Common myeloid progenitor, CD34-positive (primary cell): ENCODE results near the gene MRGPRX1.
"Not testable (repeated sequence)": the region's sequence is repeated elsewhere in the genome, so short reads cannot be mapped to it uniquely, and the experiment has no call there.

ENCODE experiments used
- CTCF ChIA-PET: fragments of 350-600 bp; sonication (Branson Sonifier 250); formaldehyde crosslinking; loops from one replicate; lab custom pipeline; 2021; ENCODE audit warnings: antibody characterized with exemption; lab: Charles Lee
- POLR2A ChIA-PET: fragments of 350-600 bp; sonication (Branson Sonifier 250); formaldehyde crosslinking; loops from one replicate; lab custom pipeline; 2021; ENCODE audit warnings: antibody characterized with exemption; lab: Charles Lee
- DNase-seq, 3 donors: peaks; one replicate each; pipeline versions ENCODE4 v3.0.0 to v3.0.0-alpha.2; 2013
- H3K27ac ChIP-seq, 2 experiments: 1 replicate in 1 of 2; 2 replicates in 1 of 2; pipeline ENCODE4 v1.7.0; 2013; ENCODE audit warnings: inconsistent platforms in 2 of 2, low read length in 2 of 2, mild to moderate bottlenecking in 2 of 2, low read depth in 1 of 2, moderate library complexity in 1 of 2; ENCODE audit not compliant: severe bottlenecking in 2 of 2, insufficient read depth in 1 of 2, poor library complexity in 1 of 2
- H3K27me3 ChIP-seq, 5 experiments: replicated peaks in 2 of 5; 1 replicate in 3 of 5; 2 replicates in 2 of 5; pipeline versions ENCODE4 v1.6.1 to v1.7.0; 2013; ENCODE audit warnings: low read length in 4 of 5, mild to moderate bottlenecking in 2 of 5, moderate library complexity in 2 of 5, inconsistent platforms in 1 of 5; ENCODE audit not compliant: insufficient read depth in 5 of 5, control insufficient read depth in 4 of 5
- H3K36me3 ChIP-seq, 4 experiments: 1 replicate in 2 of 4; 2 replicates in 2 of 4; pipeline versions ENCODE4 v1.6.1 to v1.7.0; 2013; ENCODE audit warnings: low read length in 3 of 4, control low read depth in 1 of 4, mild to moderate bottlenecking in 1 of 4; ENCODE audit not compliant: control insufficient read depth in 4 of 4, insufficient read depth in 4 of 4
- H3K4me1 ChIP-seq, 4 experiments: 1 replicate in 3 of 4; 2 replicates in 1 of 4; pipeline versions ENCODE4 v1.6.1 to v1.7.1; 2013; ENCODE audit warnings: low read length in 3 of 4, mild to moderate bottlenecking in 3 of 4, control low read depth in 1 of 4, inconsistent platforms in 1 of 4, moderate library complexity in 1 of 4; ENCODE audit not compliant: control insufficient read depth in 4 of 4, insufficient read depth in 4 of 4; ENCODE audit errors: control extremely low read depth in 1 of 4
- H3K4me3 ChIP-seq, 7 experiments: 1 replicate in 4 of 7; 2 replicates in 3 of 7; pipeline versions ENCODE4 v1.5.1 to v1.7.0; 2013; ENCODE audit warnings: mild to moderate bottlenecking in 7 of 7, low read length in 6 of 7, moderate library complexity in 6 of 7, inconsistent platforms in 2 of 7, low read depth in 2 of 7, control low read depth in 1 of 7; ENCODE audit not compliant: insufficient read depth in 4 of 7, control insufficient read depth in 1 of 7; ENCODE audit errors: extremely low read depth in 1 of 7
- H3K9me3 ChIP-seq, 5 experiments: 1 replicate in 4 of 5; 2 replicates in 1 of 5; pipeline versions ENCODE4 v1.6.1 to v1.7.1; 2013; ENCODE audit warnings: low read length in 4 of 5, mild to moderate bottlenecking in 2 of 5, inconsistent platforms in 1 of 5, low read depth in 1 of 5, moderate library complexity in 1 of 5; ENCODE audit not compliant: control insufficient read depth in 4 of 5, insufficient read depth in 2 of 5; ENCODE audit errors: control extremely low read depth in 1 of 5
- WGBS: methylation state at CpG from one replicate; pipeline ENCODE4 v1.1.5; 2013; ENCODE audit not compliant: insufficient coverage; 5-methylcytosine and 5-hydroxymethylcytosine counted together

Gene MRGPRX1

DNA sequence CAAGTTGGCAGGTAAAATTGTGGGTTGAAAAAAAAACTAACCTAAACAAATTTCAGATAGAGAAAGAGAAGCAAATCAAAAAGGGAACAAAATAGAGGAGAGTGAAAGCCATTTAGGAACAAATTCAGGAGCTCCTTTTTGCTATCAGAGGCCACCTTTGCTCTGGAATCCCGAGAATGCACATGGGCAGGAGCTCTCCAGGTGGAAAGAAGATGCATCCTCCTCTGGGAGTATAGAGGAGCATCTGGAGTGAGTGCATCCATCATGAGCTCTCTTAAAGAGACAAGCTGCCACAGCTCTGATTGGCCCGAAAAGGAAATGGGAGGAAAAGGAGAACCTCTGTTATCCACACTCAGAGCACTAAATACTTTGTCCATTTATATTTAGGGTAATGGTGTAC lies 26.3 kb downstream of the MRGPRX1 start:
- 82% methylated on average over 1 of the region's 2 CpGs for WGBS
- Histone ChIP-seq H3K4me3 (no peak overlapping the region), H3K36me3 (no peaks in the 10 kb centered on the region), H3K27ac (no peak overlapping the region), H3K27me3 (peaks cover 0 to 23% (median 3%) of the 10 kb centered on the region in 5 experiments), H3K4me1 (no peaks in the 10 kb centered on the region), H3K9me3 (no peaks in the 10 kb centered on the region)
- no peak for DNase-seq
- ChIA-PET POLR2A (no interaction called here), CTCF (no interaction called here)

DNA sequence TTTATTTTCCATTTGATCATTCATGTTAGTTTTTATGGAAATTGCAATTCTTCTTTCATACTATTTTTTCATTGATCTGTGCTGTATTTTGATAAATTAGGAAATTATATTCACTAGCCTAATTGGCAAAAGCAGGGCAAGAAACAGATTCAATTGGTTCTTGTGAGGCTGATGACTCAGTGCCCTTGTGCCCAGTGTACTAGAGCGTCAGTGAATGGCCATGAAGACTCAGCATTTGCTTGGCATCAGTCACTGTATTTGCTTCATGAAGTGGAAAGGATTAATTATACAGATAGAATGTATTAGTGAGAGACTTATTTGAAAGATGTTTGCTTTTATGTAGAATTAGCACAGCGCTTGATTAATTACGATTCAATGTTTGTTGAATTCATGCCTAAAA lies 31.8 kb downstream of the MRGPRX1 start:
- CTCF ChIA-PET = no interaction called here
- DNase-seq = no peak
- 100% methylated on average over 3 of the region's 3 CpGs for WGBS
- Histone ChIP-seq H3K9me3 (no peaks in the 10 kb centered on the region), H3K27ac (no peak overlapping the region), H3K4me1 (no peaks in the 10 kb centered on the region), H3K27me3 (peaks cover 0 to 27% (median 2%) of the 10 kb centered on the region in 5 experiments), H3K4me3 (no peak overlapping the region), H3K36me3 (no peaks in the 10 kb centered on the region)
- POLR2A ChIA-PET = no interaction called here

DNA sequence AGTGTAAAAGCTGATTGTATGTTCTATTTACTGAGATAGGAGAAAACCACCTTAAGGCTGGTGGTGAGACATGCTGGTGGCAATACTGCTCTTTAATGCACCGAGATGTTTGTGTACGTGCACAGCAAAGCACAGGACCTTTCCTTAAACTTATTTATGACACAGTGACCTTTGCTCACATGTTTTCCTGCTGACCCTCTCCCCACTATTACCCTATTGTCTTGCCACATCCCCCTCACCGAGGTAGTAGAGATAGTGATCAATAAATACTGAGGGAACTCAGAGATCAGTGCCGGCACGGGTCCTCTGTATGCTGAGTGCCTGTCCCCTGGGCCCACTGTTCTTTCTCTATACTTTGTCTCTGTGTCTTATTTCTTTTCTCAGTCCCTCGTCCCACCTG lies 38.6 kb downstream of the MRGPRX1 start:
- WGBS = 33% methylated on average over 6 of the region's 6 CpGs
- POLR2A ChIA-PET = not testable (repeated sequence)

DNA sequence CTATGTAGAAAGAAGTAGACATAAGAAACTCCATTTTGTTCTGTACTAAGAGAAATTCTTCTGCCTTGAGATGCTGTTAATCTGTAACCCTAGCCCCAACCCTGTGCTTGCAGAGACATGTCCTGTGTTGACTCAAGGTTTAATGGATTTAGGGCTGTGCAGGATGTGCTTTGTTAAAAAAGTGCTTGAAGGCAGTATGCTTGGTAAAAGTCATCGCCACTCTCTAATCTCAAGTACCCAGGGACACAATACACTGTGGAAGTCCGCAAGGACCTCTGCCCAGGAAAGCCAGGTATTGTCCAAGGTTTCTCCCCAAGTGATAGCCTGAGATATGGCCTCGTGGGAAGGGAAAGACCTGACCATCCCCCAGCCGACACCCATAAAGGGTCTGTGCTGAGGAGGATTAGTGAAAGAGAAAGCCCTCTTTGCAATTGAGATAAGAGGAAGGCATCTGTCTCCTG lies 39.0 kb downstream of the MRGPRX1 start:
- not testable (repeated sequence) for H3K27ac ChIP-seq

More for the DNA sequence above, 38.6 kb downstream of the MRGPRX1 start:
- DNase-seq, H3K4me1 ChIP-seq, H3K4me3 ChIP-seq, H3K36me3 ChIP-seq, CTCF ChIA-PET, H3K9me3 ChIP-seq, H3K27ac ChIP-seq: not testable (repeated sequence)
- H3K27me3 ChIP-seq = peaks cover 0 to 35% (median 9%) of the 10 kb centered on the region in 5 experiments

DNA sequence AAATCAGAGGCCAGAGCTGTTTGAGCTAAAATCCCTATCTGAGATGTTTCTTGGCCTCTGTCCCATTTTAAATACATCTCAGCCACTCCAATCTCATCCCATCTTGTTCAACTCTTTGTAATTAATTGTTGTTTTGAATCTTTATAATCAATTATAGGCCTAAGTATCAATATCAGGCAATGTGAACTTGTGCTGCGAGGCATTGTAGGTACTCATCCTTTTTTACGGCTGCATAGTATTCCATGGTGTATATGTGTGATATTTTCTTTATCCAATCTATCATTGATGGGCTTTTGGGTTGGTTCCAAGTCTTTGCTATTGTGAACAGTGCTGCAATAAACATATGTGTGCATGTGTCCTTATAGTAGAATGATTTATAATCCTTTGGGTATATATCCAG lies 47.5 kb downstream of the MRGPRX1 start:
- H3K27me3 ChIP-seq, H3K9me3 ChIP-seq, H3K36me3 ChIP-seq, DNase-seq, H3K4me3 ChIP-seq, CTCF ChIA-PET, H3K27ac ChIP-seq, H3K4me1 ChIP-seq: not testable (repeated sequence)
- POLR2A ChIA-PET = interaction anchor here (0.9 kb wide), 1 partner anchor 32 kb away, joined by 3 read pairs; no protein-coding TSS in a partner anchor
- WGBS = no CpG with 5 or more reads among the region's 2 CpGs

More for the DNA sequence above, 39.0 kb downstream of the MRGPRX1 start:
- H3K9me3 ChIP-seq, H3K36me3 ChIP-seq, H3K4me1 ChIP-seq, DNase-seq, CTCF ChIA-PET, POLR2A ChIA-PET, H3K4me3 ChIP-seq: not testable (repeated sequence)
- peaks cover 0 to 35% (median 9%) of the 10 kb centered on the region in 5 experiments for H3K27me3 ChIP-seq
- WGBS = 32% methylated on average over 4 of the region's 4 CpGs

DNA sequence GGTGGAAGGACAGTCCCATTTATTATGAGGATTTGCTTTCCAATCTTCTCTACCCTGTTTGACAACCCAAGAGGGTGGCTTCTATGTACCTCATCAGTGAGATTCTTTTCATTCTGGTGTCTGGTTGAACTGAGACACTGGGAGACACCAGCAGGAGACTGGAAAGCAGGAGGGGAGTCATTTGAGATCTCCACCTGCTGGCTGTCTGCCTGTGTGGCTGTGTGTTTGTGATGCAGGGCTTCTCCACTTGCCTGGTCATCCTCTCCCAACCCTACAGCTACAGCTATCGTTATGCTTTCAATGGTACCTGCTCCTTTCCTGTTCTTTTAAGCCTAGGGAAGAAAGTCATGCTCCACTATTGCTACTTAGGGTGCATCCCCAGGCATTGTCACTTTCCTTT lies 48.6 kb downstream of the MRGPRX1 start:
- CTCF ChIA-PET = no interaction called here

More for the DNA sequence above, 48.6 kb downstream of the MRGPRX1 start:
- POLR2A ChIA-PET = interaction anchor here (0.9 kb wide), 1 partner anchor 31 kb away, joined by 3 read pairs; no protein-coding TSS in a partner anchor
- H3K4me3 ChIP-seq = no peak overlapping the region
- WGBS = 71% methylated on average over 1 of the region's 1 CpG
- peaks cover 0 to 4% (median 0%) of the 10 kb centered on the region in 5 experiments for H3K27me3 ChIP-seq
- no peaks in the 10 kb centered on the region for H3K9me3 ChIP-seq
- DNase-seq = no peak
- H3K36me3 ChIP-seq = no peaks in the 10 kb centered on the region
- no peak overlapping the region for H3K27ac ChIP-seq
- no peaks in the 10 kb centered on the region for H3K4me1 ChIP-seq
